T1000 (cell line): Measurements from ENCODE around the gene OTOP2.
"Not testable (repeated sequence)": the region's sequence is repeated elsewhere in the genome, so short reads cannot be mapped to it uniquely, and the experiment has no call there.

Source experiments
- DNase-seq: peaks from one replicate; lab custom pipeline; 2025; ENCODE audit warnings: mixed read lengths; lab: John Stamatoyannopoulos, UW

Gene OTOP2

DNA sequence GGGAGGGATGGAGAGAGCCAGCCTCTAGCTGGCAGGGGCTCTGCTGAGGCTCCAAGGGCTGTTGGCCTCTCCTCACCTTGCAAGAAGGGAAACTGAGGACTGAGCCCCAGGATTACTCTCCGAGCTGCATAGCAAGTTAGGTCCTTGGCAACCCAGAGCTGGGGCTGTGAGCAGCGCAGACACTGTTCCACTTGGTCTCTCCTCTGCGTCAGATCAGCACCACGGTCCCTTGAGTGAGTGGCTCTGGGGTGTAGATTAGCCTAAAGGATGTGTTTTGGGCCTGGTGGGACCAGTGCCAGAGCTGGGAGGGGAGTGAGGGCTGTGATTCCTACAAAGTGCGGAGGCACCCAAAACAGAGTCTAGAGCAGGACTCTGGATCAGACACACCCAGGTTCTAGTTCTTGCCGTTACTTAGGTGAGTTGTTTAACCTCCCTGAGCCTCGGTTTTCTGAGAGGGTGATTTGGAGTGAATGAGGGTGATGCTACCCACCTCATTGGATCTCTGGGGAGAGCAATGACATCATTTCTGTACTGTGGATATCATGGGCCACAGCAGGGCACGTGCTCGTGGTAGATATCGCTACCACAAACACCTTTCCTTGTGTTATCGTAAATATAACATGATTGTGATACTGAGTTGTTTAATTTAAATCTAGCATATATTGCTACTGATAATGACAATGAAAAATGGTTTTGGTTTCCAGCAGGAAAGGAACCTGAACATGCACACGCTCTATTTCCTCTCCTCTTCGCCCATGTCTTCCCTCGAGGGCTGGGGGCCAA lies 22.5 kb upstream of the OTOP2 start:
- DNase-seq = no peak

DNA sequence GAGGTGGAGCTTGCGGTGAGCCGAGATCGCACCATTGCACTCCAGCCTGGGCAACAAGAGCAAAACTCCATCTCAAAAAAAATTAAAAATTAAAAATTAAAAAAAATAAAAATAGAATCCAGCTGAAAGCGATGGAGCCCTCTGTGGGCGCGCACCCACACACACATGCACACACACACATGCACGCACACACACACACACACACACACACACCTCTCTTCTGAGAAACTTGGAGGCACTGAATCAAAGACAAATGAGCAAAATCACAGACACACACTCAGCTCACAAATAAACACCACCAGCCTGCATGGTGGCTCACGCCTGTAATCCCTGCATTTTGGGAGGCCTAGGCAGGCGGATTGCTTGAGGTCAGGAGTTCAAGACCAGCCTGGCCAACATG lies 21.0 kb upstream of the OTOP2 start:
- DNase-seq = no peak

DNA sequence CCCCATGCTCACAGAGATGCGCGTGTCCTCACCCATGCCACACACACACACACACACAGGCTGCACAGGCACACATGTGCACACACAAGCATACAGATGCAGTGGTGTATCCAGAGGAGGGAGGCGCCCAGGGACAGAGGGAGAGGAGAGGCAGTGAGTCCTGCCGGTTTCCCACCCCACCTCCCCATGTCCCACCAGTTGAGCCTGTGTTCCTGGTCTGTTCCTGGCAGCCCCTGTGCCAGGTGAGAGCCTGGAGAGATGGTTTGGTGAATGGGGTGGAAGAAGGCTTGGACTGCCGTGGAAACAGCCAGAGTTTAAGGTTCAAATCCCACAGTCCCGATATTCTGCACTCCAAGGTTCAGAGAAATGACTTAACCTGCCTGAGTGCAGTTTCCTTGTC lies 20.4 kb upstream of the OTOP2 start:
- no peak for DNase-seq

DNA sequence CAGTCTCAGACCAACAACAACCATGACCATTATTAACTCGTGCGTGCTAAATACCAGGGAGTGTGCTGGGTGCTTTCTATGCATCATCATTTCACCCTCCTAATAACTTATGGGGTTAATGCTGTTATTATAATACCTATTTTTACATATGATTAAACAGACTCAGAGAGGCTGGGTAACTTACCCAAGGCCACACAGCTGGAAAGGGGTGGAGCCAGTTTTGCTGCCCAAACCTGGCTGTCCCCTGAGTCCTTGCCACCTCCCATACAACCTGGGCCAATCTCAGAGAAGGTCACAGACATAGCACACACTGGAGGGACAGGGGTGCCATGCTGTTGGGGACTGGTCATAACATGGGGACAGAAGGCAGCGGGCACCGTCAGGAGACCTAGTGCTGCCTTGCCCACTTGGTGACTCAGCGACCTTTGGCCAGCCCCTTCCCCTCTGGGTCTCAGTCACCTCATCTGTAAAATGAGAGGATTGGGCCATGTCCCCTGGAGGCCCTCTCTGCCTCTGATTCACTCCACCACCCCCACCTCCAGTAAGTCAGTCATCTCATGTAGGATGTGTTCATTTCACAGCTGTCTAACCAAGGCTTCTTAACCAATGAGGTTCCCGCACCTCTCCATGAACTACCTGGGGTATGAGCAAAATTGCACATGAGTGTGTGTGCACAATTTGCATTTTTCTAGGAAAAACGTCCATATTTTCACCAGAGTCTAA lies 19.2 kb upstream of the OTOP2 start:
- DNase-seq = no peak

DNA sequence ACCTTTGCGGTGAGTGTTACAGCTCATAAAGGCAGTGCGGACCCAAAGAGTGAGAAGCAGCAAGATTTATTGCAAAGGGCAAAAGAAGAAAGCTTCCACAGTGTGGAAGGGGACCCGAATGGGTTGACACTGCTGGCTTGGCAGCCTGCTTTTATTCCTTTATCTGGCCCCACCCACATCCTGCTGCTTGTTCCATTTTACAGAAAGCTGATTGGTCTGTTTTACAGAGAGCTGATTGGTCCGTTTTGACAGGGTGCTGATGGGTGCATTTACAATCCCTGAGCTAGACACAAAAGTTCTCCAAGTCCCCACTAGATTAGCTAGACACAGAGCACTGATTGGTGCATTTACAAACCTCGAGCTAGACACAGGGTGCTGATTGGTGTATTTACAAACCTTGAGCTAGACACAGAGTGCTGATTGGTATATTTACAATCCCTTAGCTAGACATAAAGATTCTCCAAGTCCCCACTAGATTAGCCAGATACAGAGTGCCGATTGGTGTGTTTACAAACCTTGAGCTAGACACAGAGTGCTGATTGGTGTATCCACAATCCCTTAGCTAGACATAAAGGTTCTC lies 17.8 kb upstream of the OTOP2 start:
- DNase-seq = not testable (repeated sequence)

DNA sequence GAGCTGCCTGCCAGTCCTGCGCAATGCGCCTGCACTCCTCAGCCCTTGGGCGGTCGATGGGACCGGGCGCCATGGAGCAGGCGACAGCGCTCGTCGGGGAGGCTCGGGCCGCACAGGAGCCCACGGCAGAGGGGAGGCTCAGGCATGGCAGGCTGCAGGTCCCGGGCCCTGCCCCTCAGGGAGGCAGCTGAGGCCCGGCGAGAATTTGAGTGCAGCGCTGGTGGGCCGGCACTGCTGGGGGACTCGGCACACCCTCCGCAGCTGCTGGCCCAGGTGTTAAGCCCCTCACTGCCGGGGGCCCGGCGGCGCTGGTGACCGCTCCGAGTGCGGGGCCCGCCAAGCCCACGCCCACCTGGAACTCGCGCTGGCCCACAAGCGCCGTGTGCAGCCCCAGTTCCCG lies 17.1 kb upstream of the OTOP2 start:
- DNase-seq = no peak

DNA sequence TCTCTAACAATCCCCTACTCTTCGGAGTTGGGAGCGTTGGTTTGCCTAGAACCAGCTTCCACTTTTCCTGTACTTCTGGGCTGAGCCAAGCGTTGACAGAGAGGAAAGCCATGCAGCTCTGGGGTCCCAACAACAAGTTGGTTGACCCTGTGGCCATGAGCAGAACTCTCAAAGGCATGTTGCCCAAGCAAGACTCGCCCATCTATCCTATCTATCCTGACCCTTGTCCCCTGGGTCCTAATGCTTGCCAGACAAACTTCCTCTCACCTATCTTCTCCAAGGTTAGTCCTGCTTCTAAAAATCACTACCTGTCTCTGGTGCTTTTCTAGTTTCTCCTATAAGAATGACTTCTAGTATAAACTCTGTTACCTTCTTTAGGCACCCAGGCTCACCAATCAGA lies 15.0 kb upstream of the OTOP2 start:
- DNase-seq = not testable (repeated sequence)

DNA sequence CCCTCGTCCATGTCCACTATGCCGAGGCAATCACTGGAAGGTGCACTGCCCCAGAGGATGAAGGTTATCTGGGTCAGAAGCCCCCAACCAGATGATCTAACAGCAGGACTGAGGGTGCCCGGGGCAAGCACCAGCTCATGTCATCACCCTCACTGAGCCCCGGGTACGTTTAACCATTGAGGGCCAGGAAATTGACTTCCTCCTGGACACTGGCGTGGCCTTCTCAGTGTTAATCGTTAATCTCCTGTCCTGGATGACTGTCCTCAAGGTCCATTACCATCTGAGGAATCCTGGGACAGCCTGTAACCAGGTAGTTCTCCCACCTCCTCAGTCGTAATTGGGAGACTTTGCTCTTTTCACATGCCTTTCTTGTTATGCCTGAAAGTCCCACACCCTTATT lies 12.7 kb upstream of the OTOP2 start:
- DNase-seq = not testable (repeated sequence)

DNA sequence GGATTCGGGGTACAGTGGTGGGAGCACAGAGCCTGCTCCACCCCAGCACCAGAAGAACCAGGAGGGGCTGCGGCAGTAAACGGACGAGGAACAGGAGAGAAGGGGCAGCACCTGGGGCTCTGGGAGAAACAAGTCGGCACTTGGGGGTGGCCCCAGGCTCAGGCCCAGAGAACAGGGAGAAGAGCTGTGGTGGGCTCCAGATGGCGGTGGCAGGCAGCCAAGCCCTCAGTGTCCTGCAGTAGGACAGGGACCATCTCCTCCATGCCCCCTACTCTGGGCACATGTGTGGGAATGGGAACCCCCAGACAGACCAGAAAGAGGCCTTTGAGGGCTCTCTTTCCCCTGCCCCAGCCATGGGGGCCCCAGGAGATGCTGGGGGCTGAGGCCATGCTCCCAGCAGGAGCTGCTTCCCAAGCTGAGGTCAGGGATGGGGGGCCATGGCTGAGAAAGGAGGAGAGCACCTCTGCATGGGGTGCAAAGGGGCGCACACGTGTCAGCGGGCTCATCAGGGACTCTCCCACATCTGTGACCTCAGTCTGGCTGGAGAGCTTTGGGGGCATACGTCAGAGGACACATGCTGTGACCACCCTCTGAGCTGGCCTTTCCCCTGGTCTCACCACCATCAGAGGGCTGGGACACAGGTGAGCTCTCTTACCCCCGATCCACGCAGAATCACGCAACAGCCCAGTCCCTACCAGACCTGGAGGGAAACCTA lies 7.8 kb upstream of the OTOP2 start:
- DNase-seq = no peak

DNA sequence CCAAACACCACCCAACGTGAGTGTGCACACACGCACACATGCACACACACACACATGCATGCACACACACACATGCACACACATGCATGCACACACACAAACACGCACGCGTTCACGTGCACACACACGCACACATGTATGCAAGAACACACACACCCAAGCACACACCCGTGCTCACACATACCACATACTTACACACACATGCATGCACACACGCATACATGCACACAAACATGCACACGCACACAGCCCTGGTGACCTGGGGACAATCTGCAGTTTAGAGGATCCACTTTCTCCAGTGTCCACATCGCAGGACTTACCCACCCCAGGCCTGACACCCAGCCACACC lies 7.2 kb upstream of the OTOP2 start:
- no peak for DNase-seq

DNA sequence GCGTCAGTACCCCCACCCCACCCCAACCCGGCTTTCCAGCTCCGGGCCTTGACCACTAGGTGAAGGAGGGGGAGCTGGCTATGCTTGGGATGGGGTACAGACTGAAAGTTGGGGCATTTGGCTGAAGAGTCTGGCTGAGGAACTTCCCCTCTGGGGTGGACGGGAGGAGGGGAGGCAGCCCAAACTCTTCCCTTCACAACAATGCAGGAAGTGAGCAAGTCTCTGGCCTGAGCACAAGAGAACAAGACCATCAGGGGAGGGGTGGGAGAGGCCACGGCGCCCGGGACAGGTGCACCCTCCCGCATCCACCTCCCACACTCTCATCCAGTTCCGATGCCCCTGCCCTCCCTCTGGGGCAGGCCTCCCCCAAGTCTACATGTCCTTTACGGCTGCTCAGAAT lies 6.6 kb upstream of the OTOP2 start:
- no peak for DNase-seq

DNA sequence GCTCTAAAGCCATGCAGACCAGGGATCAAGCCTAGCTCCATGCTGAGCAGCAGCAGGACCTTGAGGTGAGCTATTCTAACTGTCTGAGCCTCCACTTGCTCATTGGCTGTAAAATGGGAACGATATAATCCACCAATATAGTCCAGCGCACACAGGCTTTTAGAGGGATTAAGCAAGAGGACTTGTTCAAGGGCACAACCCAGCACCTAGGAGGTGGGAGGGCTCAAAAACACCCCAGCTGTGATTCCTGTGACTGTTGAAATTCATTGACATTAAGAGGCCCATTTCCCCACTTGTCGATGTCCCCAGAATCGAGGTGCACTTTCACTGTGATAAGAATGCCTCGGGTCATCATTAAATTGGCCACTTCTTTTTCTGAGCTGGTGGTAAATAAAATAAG lies 5.2 kb upstream of the OTOP2 start:
- no peak for DNase-seq

DNA sequence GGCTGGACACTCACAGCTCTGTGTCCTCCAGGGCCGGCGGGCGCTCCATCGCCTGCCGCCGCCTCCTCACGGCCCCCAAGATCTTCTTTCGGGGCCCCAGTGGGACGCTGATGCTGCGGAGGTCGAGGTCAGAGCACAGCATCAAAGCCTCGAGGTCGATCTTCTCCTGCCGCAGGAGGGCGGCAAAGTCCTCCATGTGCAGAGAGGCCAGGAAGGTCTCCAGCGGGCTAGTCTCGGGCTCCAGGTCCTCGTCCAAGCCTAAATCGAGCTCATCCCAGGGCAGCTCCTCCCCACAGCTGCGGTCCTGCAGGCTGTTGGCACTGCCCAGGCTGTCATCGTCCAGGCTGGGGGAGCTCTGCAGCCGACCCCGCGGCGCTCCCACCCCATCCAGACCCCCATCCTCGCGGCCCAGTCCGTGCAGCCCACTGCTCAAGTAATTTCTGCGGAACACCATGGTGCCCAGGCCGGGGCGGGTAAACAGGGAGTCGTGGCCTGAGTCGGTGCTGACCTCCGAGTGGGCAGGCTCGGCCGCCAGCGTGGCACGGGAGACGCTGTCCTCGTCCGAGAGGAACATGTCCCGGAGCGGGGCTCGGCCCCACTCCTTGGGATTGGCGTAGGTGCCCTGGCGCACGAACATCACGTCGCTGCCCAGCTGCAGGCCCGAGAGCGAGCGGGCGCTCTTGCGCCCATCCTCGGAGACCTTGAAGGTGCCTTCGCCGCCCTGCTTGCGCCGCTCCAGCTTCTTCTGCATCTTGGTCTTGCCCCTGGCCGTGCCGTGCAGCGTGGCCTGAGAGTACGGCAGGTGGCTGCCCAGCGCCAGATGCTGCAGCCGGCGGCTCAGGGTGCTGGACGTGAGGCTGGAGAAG lies 4.4 kb upstream of the OTOP2 start:
- no peak for DNase-seq

DNA sequence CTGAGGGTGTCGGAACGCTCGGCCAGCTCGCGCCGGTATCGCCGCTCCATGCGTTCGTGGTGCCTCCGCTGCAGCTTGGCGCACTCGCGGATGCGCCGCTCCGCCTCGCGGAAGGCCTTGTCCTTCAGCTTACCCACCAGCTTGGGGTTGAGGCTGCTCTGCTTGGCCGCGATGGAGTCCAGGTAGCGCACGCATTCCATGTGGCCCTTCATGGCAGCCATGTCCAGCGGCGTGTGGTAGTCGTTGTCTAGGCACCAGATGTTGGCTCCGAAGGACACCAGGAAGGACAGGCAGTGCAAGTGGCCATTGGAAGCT lies 3.8 kb upstream of the OTOP2 start:
- no peak for DNase-seq

DNA sequence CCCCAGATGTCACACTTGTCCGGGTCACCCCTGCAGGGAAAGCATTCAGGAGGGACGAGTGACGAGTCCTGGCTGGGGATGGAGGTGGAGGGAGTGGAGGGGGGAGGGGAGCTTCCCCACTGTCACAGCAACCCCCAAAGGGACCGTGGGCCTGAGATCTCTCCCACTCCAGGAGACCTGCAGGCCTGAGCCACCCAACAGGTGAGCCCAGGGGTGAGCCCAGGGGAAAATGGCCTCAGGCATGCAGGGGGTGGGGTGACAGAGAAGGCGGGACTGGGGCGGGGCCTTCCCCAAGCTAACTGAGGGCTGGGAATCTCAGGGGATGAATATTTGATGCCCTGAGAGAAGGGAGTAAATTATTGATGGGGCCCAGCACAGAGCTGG lies 3.4 kb upstream of the OTOP2 start:
- no peak for DNase-seq

DNA sequence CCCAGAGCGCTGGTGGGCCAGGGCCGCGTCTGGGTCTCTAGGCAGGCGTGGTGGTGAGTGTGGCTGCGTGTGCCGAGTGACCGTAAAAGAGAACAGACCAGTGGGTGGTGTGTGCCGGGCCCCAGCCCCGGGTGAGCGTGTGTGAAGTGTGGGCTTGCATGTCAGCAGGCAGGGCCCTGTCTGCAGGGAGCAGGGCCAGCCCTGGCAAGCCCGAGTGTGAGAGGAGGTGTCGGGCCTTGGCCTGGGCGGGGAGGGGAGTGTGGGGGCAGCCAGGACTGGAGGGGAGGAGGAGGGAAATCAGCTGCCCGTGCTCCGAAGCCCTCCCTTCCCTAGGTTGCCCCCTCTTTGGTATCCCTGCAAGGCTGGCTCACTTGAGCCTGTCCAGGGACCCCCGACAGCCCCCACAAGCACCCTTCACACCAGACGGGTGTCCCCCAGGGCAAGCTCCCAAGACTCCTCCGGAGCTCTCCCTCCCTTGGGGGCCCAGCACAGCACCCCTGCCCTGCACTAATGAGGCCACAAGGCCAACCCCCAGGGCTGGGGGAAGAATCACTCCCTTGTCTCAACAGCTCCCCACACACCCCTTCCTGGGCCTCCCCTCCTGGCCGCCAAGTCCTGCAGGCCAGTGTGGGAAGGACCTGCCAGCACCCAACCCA lies 2.9 kb upstream of the OTOP2 start:
- no peak for DNase-seq

DNA sequence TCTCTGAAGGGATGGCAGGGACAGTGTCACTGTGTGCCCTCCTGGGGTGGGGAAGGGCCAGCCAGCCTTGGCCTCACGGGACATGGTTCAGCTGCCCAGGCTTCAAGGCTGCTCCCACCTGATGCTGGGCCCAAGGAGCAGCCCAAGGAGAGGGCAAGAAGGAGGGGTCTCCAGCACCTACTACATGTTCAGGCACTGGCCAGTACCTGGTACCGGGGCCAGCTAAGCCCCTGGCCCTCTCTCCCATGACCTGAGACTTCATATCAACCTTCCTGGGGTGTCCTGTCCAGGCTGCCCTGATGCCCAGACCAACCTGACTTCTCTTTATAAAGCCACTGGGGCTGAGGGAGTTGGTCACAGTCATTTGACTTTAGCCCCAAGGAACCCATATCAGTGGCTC lies 2.3 kb upstream of the OTOP2 start:
- DNase-seq = no peak

DNA sequence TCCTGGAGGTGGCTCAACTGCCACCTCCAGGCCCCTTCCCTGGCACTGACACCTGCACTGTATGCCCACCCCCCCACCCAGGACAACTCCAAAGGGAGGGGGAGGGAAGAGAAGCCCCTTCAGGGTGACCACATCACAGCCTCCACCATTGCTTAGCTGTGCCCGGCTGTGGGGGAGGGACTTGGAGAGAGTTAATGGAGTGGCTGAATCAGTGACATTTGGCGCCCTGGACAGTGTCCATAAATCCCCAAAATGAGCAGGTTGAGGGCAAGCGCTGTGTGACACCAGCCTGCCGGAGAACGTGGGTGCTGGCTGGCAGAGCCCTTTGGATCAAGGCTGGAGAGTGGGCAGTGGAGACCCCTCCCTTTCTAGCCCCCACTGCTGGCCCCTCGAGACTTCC lies 1.9 kb upstream of the OTOP2 start:
- DNase-seq = no peak

DNA sequence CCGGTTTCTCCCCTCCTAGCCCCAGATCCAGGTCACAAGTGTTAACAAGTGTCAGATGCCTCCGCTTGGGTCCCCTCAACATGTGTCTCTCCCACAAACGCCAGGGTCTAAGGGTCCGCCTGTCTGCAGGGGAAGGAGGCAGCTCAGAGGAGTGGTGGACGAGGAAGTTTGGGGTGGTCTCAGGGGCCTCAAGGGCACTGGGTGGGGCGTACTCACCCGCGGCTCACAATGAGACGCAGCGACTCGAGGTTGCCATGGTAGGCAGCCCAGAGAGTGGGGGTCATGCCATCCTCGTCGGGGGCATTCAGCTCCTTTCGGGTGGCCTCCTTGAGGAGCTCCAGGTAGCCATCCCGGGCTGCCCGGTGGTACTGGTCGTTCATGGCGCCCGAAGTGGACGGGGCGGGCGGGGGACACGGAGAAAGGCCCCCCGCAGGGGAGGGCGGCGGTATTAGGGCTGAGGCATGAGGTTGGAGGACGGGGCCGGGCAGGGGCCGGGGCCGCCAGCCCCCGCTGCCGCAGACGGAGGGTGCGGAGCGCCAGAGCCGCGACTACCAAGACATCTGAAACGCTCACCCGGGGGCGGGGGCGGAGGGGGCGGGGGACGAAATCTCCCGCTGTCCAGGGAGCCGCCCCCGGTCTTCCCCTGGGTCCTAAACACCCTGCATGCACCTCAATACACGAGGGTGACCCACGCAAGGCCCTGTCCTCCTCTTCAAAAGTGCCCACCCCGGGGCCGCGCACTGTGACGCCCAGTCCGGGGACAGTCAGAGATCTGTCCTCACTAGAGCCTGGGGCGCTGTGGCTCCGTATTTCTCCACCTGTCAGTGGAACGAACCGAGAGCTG lies 1.2 kb upstream of the OTOP2 start, which contains the start of gene USH1G:
Gene USH1G (minus strand): TSS at position 562 of the 844 bp plus-strand sequence. CDS start 182 bp downstream, at position 380.
- DNase-seq = no peak

DNA sequence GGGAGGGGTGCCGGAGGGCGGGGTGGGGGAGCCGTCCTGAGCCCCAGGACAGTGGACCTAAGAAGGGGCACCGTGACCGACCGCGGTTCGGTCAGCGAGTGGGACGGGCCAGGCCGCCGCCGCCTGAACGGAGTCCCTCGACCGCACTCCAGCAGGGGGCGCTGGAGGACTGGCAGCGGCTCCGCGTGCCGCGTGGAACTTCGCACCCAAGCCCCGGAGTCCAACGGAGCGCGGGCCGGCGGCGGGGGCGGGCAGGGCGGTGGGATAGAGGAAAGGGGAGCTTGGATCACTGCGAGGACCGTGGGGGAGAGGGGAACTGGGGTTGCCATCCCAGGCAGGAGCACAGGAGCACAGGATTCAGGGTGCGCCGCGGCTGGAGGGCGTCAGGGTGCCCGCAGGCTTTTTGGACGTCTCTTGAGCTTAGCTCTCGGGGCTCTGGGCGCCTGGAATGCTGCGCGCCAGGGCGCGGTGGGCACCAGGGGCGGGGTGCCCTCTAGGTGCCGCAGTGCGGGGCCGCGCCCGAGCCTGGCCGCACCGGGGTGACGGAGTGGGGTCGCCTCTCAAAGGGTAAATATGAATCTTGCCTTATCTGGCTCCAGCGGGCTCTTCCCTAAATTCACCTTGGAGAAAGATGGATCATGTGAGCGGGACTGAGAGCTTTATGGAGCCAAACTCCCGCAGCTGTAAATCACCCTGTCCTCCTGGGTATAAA lies 379 bp upstream of the OTOP2 start:
- DNase-seq = no peak
